ENCODE data around the gene FOXP2. TPM values are rescaled to one million over a fixed set of nuclear protein-coding genes. Genes with fewer than 3 reads are reported as not detected.

FOXP2 gene
- total and polyA plus RNA-seq, 2 of the 4 experiments (the other 2 are of a cell fraction) = 0.89 to 1.1 TPM

DNA sequence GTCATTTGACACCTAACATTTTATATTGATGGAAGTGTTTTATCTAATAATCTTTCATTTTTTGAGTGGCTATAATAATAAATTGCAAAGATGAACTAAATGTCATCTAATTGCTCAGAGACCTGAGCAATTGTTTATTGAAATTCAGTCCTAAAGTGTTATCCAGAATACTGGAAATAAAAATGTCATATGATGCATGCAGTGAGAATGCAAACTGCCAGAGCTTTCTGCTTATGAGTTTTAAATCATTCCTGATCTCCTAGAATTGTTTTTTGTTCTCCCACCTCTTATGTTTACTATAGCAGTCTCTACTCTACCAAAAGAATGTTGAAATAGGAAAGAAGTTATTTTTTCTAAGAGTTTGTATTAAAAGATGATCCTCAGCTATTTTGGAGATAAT is 116.7 kb downstream of the FOXP2 start:
- Histone ChIP-seq H3K4ac (ENCODE audit: low read depth, low read length) (no peak overlapping the region), H3K4me1 (ENCODE audit: control insufficient read depth, insufficient read depth, low read length) (no peaks in the 10 kb centered on the region), H3K9me1 (ENCODE audit: insufficient read depth, low read length) (no peaks in the 10 kb centered on the region), H3K4me3 (ENCODE audit: insufficient read depth, low read depth, low read length) (no peak overlapping the region), H2BK20ac (ENCODE audit: low read depth, low read length) (no peak overlapping the region), H2AK5ac (ENCODE audit: low read depth, low read length) (no peak overlapping the region), H4K91ac (ENCODE audit: insufficient read depth, low read depth, low read length) (no peak overlapping the region), H3K23ac (ENCODE audit: low read depth, low read length) (no peak overlapping the region), H2AFZ (replicated peaks; ENCODE audit: low read length, poor library complexity) (no peak overlapping the region), H3K79me1 (ENCODE audit: low read depth in 1 of 2, low read length in 2 of 2) (no peaks in the 10 kb centered on the region), H3K56ac (ENCODE audit: extremely low read depth, insufficient read depth, low read length) (no peak overlapping the region), H4K20me1 (ENCODE audit: insufficient read depth, low read length) (no peaks in the 10 kb centered on the region), H3K27me3 (ENCODE audit: control insufficient read depth, insufficient read depth, low read length) (no peaks in the 10 kb centered on the region), H2BK15ac (ENCODE audit: low read depth, low read length) (no peak overlapping the region), H3K14ac (replicated peaks; ENCODE audit: low read depth, low read length) (no peak overlapping the region), H2BK120ac (ENCODE audit: low read depth, low read length) (no peak overlapping the region), H3K9me3 (ENCODE audit: control insufficient read depth, insufficient read depth, low read length) (no peaks in the 10 kb centered on the region), H4K5ac (ENCODE audit: low read depth, low read length) (no peak overlapping the region), H4K8ac (ENCODE audit: low read depth in 2 of 2, low read length in 2 of 2) (no peak overlapping the region), H3K18ac (ENCODE audit: low read depth, low read length) (no peak overlapping the region), H3K4me2 (ENCODE audit: low read depth, low read length) (no peak overlapping the region), H2AK9ac (replicated peaks; ENCODE audit: low read depth, low read length, poor library complexity) (no peak overlapping the region), H3K36me3 (ENCODE audit: control insufficient read depth, insufficient read depth, low read length) (no peaks in the 10 kb centered on the region), H3K9ac (ENCODE audit: low read depth, low read length) (no peak overlapping the region), H2BK5ac (ENCODE audit: low read depth, low read length, poor library complexity, severe bottlenecking) (no peak overlapping the region), H3K27ac (ENCODE audit: insufficient read depth, low read length) (no peak overlapping the region)
- ChIA-PET CTCF (interaction anchor here (0.6 kb wide), 2 partner anchors 139 to 182 kb away, joined by 3 to 4 read pairs; no protein-coding TSS in a partner anchor), POLR2A (ENCODE audit: unreplicated experiment) (no interaction called here)
- DNase-seq (peak; percentile 2), ATAC-seq (ENCODE audit: low read depth) (no peak; the same call in 1 of the 2 replicates)
- intact Hi-C loops (cut with micrococcal nuclease) = loop anchor here (10.0 kb wide), 1 partner anchor 507 kb away; no protein-coding TSS in a partner anchor
- TF ChIP-seq MAFK (IDR thresholded peaks at IDR 0.05; ENCODE audit: low read depth, low read length) = no peak
- in situ Hi-C loops (cut with MboI; ENCODE audit: low sequenced_read_pairs) = no loop called here
- BruUV-seq (replicated peaks) = no TSS peak
- dilution Hi-C loops (cut with HindIII; ENCODE audit: low sequenced_read_pairs, unreplicated experiment) = no loop called here

All from IMR-90 (cell line).